SK-N-SH (cell line): ENCODE data around the gene S1PR1. TPM values are rescaled to one million over a fixed set of nuclear protein-coding genes. Genes with fewer than 3 reads are reported as not detected.

Experiments used
- CTCF ChIA-PET: fragments of 300-600, 350-600 bp; formaldehyde crosslinking; extraction: SDS; loops from one replicate; lab custom pipeline; 2021; lab: Yijun Ruan, JAX
- POLR2A ChIA-PET: fragments of 350-600 bp; sonication (Branson Sonifier 250); formaldehyde crosslinking; extraction: SDS; loops from one replicate; lab custom pipeline; 2020; ENCODE audit warnings: antibody characterized with exemption, inconsistent platforms; lab: Yijun Ruan, JAX
- DNase-seq: peaks from one replicate; pipeline ENCODE4 v3.0.0; 2012
- H2AFZ ChIP-seq: fragments of 200-600 bp; sonication (generic); 2 replicates; pipeline ENCODE4 v1.8.1; 2016; ENCODE audit warnings: antibody characterized with exemption, mild to moderate bottlenecking, low read depth
- H3F3A ChIP-seq: fragments of 200-600 bp; sonication (generic); replicated peaks from 2 replicates; pipeline ENCODE3; 2016; ENCODE audit warnings: antibody characterized with exemption, mild to moderate bottlenecking; ENCODE audit not compliant: insufficient read depth
- H3K27ac ChIP-seq, 2 experiments: fragments of 200-500 bp in 1 of 2; fragments of 200-600 bp in 1 of 2; sonication (Bioruptor generic) in 1 of 2; sonication (generic), shearing (Covaris generic) in 1 of 2; 2 replicates each; pipeline versions ENCODE4 v1.5.1 to v1.6.1; 2014 to 2016; ENCODE audit warnings: low read depth in 2 of 2, inconsistent platforms in 1 of 2, low read length in 1 of 2, mild to moderate bottlenecking in 1 of 2, mixed read lengths in 1 of 2
- H3K27me3 ChIP-seq: fragments of 200-600 bp; sonication (generic), shearing (Covaris generic); 2 replicates; pipeline ENCODE4 v1.6.1; 2016; ENCODE audit warnings: mixed run types; ENCODE audit not compliant: insufficient read depth
- H3K36me3 ChIP-seq, 2 experiments: fragments of 200-500 bp in 1 of 2; fragments of 200-600 bp in 1 of 2; sonication (Bioruptor generic) in 1 of 2; sonication (generic) in 1 of 2; replicated peaks in 1 of 2; 2 replicates each; pipeline versions ENCODE3 to v1.5.1; 2014 to 2016; ENCODE audit warnings: low read length in 1 of 2, mild to moderate bottlenecking in 1 of 2; ENCODE audit not compliant: insufficient read depth in 2 of 2, control insufficient read depth in 1 of 2
- H3K4me1 ChIP-seq, 2 experiments: fragments of 200-500 bp in 1 of 2; fragments of 200-600 bp in 1 of 2; sonication (Bioruptor generic) in 1 of 2; sonication (generic), shearing (Covaris generic) in 1 of 2; 2 replicates each; pipeline versions ENCODE4 v1.5.1 to v1.6.1; 2014 to 2016; ENCODE audit warnings: low read depth in 1 of 2, low read length in 1 of 2, mixed run types in 1 of 2; ENCODE audit not compliant: insufficient read depth in 2 of 2, control insufficient read depth in 1 of 2
- H3K4me2 ChIP-seq: fragments of 200-600 bp; sonication (generic), shearing (Covaris generic); 2 replicates; pipeline ENCODE4 v1.6.1; 2017; ENCODE audit warnings: mixed run types
- H3K4me3 ChIP-seq, 2 experiments: fragments of 200-500 bp in 1 of 2; fragments of 200-600 bp in 1 of 2; sonication (Bioruptor generic) in 1 of 2; sonication (generic), shearing (Covaris generic) in 1 of 2; 2 replicates each; pipeline versions ENCODE4 v1.5.1 to v1.8.1; 2014 to 2016; ENCODE audit warnings: low read depth in 2 of 2, inconsistent platforms in 1 of 2, low read length in 1 of 2, mild to moderate bottlenecking in 1 of 2, mixed read lengths in 1 of 2, moderate library complexity in 1 of 2
- H3K79me2 ChIP-seq: fragments of 200-600 bp; sonication (generic); 2 replicates; pipeline ENCODE4 v1.8.1; 2017; ENCODE audit warnings: mild to moderate bottlenecking; ENCODE audit not compliant: insufficient read depth
- H3K9ac ChIP-seq: fragments of 200-600 bp; sonication (generic); 2 replicates; pipeline ENCODE4 v1.6.1; 2017; ENCODE audit warnings: mixed run types
- H3K9me2 ChIP-seq: fragments of 200-600 bp; sonication (generic); 2 replicates; pipeline ENCODE4 v1.6.1; 2017; ENCODE audit warnings: mixed run types
- H3K9me3 ChIP-seq: fragments of 200-600 bp; sonication (generic); 2 replicates; pipeline ENCODE4 v1.6.1; 2017; ENCODE audit warnings: mixed run types, mild to moderate bottlenecking, moderate library complexity
- H4K20me1 ChIP-seq: fragments of 200-600 bp; sonication (generic); 2 replicates; pipeline ENCODE4 v1.6.1; 2017; ENCODE audit warnings: mild to moderate bottlenecking, mixed run types; ENCODE audit not compliant: insufficient read depth
- CHD2 ChIP-seq: fragments of 150-350 bp; IDR thresholded peaks from 2 replicates; pipeline ENCODE4 v1.6.1; 2018; ENCODE audit warnings: low read length; ENCODE audit not compliant: partially characterized antibody
- EP300 ChIP-seq, 2 experiments: IDR thresholded peaks; 2 replicates each; pipeline versions ENCODE4 v1.4.0 to v1.6.1; 2012; ENCODE audit warnings: borderline replicate concordance in 1 of 2, low read depth in 1 of 2, low read length in 1 of 2
- EZH2phosphoT487 ChIP-seq: fragments of 200-600 bp; sonication (generic); IDR thresholded peaks from 2 replicates; pipeline ENCODE4 v1.6.1; 2017; ENCODE audit warnings: low read depth, mixed run types, mild to moderate bottlenecking, antibody characterized with exemption, moderate library complexity, borderline replicate concordance
- FOXM1 ChIP-seq: IDR thresholded peaks from 2 replicates; pipeline ENCODE4 v1.4.0; 2012; ENCODE audit warnings: low read depth, mild to moderate bottlenecking
- GABPA ChIP-seq: IDR thresholded peaks from 2 replicates; pipeline ENCODE4 v1.4.0; 2012; ENCODE audit warnings: low read depth, mild to moderate bottlenecking
- JUND ChIP-seq: IDR thresholded peaks from 2 replicates; pipeline ENCODE4 v1.4.0; 2012
- MEF2A ChIP-seq: IDR thresholded peaks from 2 replicates; pipeline ENCODE4 v1.4.0; 2012; ENCODE audit warnings: low read depth, borderline replicate concordance
- NFIC ChIP-seq: IDR thresholded peaks from 2 replicates; pipeline ENCODE4 v1.4.0; 2012; ENCODE audit warnings: borderline replicate concordance
- NRF1 ChIP-seq: IDR thresholded peaks from 2 replicates; pipeline ENCODE4 v1.6.1; 2012; ENCODE audit warnings: low read depth, mild to moderate bottlenecking, low read length
- POLR2AphosphoS5 ChIP-seq: IDR thresholded peaks from 2 replicates; pipeline ENCODE4 v1.6.1; 2012; ENCODE audit warnings: low read depth, low read length
- RCOR1 ChIP-seq: fragments of 150-350 bp; IDR thresholded peaks from 2 replicates; pipeline ENCODE4 v1.6.1; 2017; ENCODE audit warnings: antibody characterized with exemption, low read length
- RXRA ChIP-seq: IDR thresholded peaks from 2 replicates; pipeline ENCODE4 v1.4.0; 2012; ENCODE audit warnings: low read depth, mild to moderate bottlenecking, borderline replicate concordance
- SIN3A ChIP-seq: IDR thresholded peaks from 2 replicates; pipeline ENCODE4 v1.6.1; 2012; ENCODE audit warnings: low read depth, mild to moderate bottlenecking, low read length, moderate library complexity, borderline replicate concordance
- SMC3 ChIP-seq: IDR thresholded peaks from 2 replicates; pipeline ENCODE4 v1.6.1; 2012; ENCODE audit warnings: low read depth, low read length, improper control_type of control experiment
- TEAD4 ChIP-seq: IDR thresholded peaks from 2 replicates; pipeline ENCODE4 v1.4.0; 2012; ENCODE audit warnings: mild to moderate bottlenecking, borderline replicate concordance; ENCODE audit not compliant: insufficient read depth
- YY1 ChIP-seq: IDR thresholded peaks from 2 replicates; pipeline ENCODE4 v1.4.0; 2012; ENCODE audit warnings: low read depth, mild to moderate bottlenecking
- WGBS: methylation state at CpG from one replicate; pipeline ENCODE4 v1.1.6; 2017; ENCODE audit warnings: low lambda C conversion rate; 5-methylcytosine and 5-hydroxymethylcytosine counted together
- polyA plus RNA-seq, 3 experiments: library from polyadenylated mRNA; depleted of rRNA; stranded (reverse); fragments of >200 nt; gene quantifications; 2 replicates each; pipeline ENCODE4 v1.2.3, GENCODE V29; 2012
- TF ChIP-seq, protein P1 (sequence below): fragments of 200-600 bp; sonication (generic); IDR thresholded peaks from 2 replicates; pipeline ENCODE4 v1.6.1; 2017; ENCODE audit warnings: antibody characterized with exemption, mild to moderate bottlenecking, moderate library complexity
- TF ChIP-seq, protein P2 (sequence below): fragments of 150-350 bp; IDR thresholded peaks from 2 replicates; pipeline ENCODE4 v1.6.1; 2017; ENCODE audit warnings: antibody characterized with exemption, low read length, low read depth, borderline replicate concordance
- TF ChIP-seq, protein P3 (sequence below): IDR thresholded peaks from 2 replicates; pipeline ENCODE4; 2012
- TF ChIP-seq, protein P4 (sequence below): IDR thresholded peaks from 2 replicates; pipeline ENCODE4 v1.4.0; 2012; ENCODE audit warnings: low read depth, borderline replicate concordance

Gene S1PR1
- polyA plus RNA-seq, 1 of the 3 experiments (the other 2 are of a cell fraction) = 5.9 TPM

DNA sequence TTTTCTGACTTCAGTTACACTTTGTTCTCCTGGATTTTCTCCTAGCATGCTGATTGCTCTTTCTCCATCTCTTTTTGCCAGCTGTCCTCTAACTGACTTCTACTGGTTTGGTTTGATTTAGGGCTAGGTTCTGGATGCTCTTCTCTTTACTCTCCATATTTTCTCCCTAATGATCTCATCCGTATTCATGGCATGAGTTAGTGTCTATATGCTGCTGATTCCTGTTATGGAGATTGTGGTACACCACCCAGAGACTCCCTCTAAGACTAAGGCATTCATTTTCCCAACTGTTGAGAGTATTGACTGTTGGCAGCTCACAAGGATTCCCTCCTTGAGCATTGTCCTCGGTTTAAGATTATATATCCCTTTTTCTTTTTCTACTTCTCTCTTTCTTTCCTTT lies 28.9 kb downstream of the S1PR1 start:
- no peak for TF ChIP-seq GABPA
- TF ChIP-seq, protein P1, sequence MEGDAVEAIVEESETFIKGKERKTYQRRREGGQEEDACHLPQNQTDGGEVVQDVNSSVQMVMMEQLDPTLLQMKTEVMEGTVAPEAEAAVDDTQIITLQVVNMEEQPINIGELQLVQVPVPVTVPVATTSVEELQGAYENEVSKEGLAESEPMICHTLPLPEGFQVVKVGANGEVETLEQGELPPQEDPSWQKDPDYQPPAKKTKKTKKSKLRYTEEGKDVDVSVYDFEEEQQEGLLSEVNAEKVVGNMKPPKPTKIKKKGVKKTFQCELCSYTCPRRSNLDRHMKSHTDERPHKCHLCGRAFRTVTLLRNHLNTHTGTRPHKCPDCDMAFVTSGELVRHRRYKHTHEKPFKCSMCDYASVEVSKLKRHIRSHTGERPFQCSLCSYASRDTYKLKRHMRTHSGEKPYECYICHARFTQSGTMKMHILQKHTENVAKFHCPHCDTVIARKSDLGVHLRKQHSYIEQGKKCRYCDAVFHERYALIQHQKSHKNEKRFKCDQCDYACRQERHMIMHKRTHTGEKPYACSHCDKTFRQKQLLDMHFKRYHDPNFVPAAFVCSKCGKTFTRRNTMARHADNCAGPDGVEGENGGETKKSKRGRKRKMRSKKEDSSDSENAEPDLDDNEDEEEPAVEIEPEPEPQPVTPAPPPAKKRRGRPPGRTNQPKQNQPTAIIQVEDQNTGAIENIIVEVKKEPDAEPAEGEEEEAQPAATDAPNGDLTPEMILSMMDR = no peak
- TF ChIP-seq NFIC = no peak
- TF ChIP-seq, protein P2, sequence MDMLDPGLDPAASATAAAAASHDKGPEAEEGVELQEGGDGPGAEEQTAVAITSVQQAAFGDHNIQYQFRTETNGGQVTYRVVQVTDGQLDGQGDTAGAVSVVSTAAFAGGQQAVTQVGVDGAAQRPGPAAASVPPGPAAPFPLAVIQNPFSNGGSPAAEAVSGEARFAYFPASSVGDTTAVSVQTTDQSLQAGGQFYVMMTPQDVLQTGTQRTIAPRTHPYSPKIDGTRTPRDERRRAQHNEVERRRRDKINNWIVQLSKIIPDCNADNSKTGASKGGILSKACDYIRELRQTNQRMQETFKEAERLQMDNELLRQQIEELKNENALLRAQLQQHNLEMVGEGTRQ = no peak
- no peak for TF ChIP-seq EZH2phosphoT487
- TF ChIP-seq RXRA = no peak
- no peak for TF ChIP-seq SMC3
- no peak for TF ChIP-seq RCOR1
- TF ChIP-seq POLR2AphosphoS5 = no peak
- TF ChIP-seq NRF1 = no peak
- TF ChIP-seq FOXM1 = no peak
- no peak for TF ChIP-seq MEF2A
- no peak for TF ChIP-seq EP300 (IDR thresholded peaks at IDR 0.05; ENCODE audit: borderline replicate concordance in 1 of 2, low read depth in 1 of 2, low read length in 1 of 2)
- TF ChIP-seq, all 33 proteins: peak for 0
- ChIA-PET CTCF (interaction anchor here (0.9 kb wide), 1 partner anchor 16 kb away, joined by 3 read pairs; no protein-coding TSS in a partner anchor), POLR2A (no interaction called here)
- H3K27me3 ChIP-seq = no peaks in the 10 kb centered on the region
- H4K20me1 ChIP-seq = no peaks in the 10 kb centered on the region
- H2AFZ ChIP-seq = no peak overlapping the region
- no peaks in the 10 kb centered on the region for H3K79me2 ChIP-seq
- no peak overlapping the region for H3K27ac ChIP-seq
- peaks cover 2 to 5% of the 10 kb centered on the region in 2 experiments; a peak in 2 of 4 replicates for H3K4me1 ChIP-seq
- no peaks in the 10 kb centered on the region for H3K36me3 ChIP-seq
- no peaks in the 10 kb centered on the region for H3K9me3 ChIP-seq
- H3K4me2 ChIP-seq = no peak overlapping the region
- H3K9me2 ChIP-seq = no peaks in the 10 kb centered on the region
- H3F3A ChIP-seq = peaks cover 4% of the 10 kb centered on the region
- no peak overlapping the region for H3K9ac ChIP-seq
- H3K4me3 ChIP-seq = no peak overlapping the region
- 79% methylated on average over 2 of the region's 2 CpGs for WGBS
- no peak for DNase-seq

DNA sequence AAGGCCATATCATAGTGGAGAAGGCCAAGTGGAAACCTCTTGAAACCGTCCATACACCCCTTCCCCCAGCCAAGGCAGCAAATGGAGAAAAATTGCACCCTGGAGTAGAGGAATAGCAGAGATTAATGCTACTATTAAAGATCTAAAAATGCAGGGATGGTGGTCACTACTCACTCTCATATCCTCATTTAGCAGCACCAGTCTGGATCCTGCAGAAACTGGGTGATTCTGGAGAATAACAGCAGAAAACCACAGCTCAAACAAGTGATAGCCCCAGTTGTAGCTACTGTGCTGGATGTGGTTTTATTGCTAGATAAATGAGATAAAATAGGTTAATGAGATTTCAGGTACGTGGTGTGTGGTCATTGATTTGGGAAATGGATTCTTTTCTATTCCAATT lies 30.3 kb downstream of the S1PR1 start:
- Histone ChIP-seq H3F3A (no peaks in the 10 kb centered on the region), H3K9ac (no peak overlapping the region), H3K9me3 (no peaks in the 10 kb centered on the region), H3K27me3 (no peaks in the 10 kb centered on the region), H4K20me1 (no peaks in the 10 kb centered on the region), H3K79me2 (no peaks in the 10 kb centered on the region), H3K4me2 (no peak overlapping the region), H2AFZ (no peak overlapping the region), H3K27ac (no peak overlapping the region), H3K4me3 (no peak overlapping the region), H3K9me2 (no peaks in the 10 kb centered on the region), H3K4me1 (peaks cover 0 to 5% of the 10 kb centered on the region in 2 experiments; a peak in 2 of 4 replicates), H3K36me3 (no peaks in the 10 kb centered on the region)
- TF ChIP-seq CHD2 (no peak), TEAD4 (no peak), YY1 (no peak), JUND (no peak), POLR2AphosphoS5 (no peak), NFIC (no peak), SIN3A (no peak), EZH2phosphoT487 (no peak), MEF2A (no peak)
- TF ChIP-seq, protein P3, sequence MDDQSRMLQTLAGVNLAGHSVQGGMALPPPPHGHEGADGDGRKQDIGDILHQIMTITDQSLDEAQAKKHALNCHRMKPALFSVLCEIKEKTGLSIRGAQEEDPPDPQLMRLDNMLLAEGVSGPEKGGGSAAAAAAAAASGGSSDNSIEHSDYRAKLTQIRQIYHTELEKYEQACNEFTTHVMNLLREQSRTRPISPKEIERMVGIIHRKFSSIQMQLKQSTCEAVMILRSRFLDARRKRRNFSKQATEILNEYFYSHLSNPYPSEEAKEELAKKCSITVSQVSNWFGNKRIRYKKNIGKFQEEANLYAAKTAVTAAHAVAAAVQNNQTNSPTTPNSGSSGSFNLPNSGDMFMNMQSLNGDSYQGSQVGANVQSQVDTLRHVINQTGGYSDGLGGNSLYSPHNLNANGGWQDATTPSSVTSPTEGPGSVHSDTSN = no peak
- TF ChIP-seq, protein P4, sequence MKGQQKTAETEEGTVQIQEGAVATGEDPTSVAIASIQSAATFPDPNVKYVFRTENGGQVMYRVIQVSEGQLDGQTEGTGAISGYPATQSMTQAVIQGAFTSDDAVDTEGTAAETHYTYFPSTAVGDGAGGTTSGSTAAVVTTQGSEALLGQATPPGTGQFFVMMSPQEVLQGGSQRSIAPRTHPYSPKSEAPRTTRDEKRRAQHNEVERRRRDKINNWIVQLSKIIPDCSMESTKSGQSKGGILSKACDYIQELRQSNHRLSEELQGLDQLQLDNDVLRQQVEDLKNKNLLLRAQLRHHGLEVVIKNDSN = no peak
- DNase-seq = no peak
- ChIA-PET CTCF (interaction anchor here (0.6 to 0.8 kb wide), 2 partner anchors 8 to 28 kb away, joined by 3 read pairs; no protein-coding TSS in a partner anchor), POLR2A (no interaction called here)
- WGBS = 53% methylated on average over 2 of the region's 2 CpGs
